ENCODE results near the gene TNRC18. TPM values are rescaled to one million over a fixed set of nuclear protein-coding genes. Genes with fewer than 3 reads are reported as not detected.
A peak's percentile ranks its signal among the peaks of the same experiment; 100 is the strongest.

Gene TNRC18
- polyA plus RNA-seq, 3 donors, result 0.64 to 49.9 (median 0.70) TPM

DNA sequence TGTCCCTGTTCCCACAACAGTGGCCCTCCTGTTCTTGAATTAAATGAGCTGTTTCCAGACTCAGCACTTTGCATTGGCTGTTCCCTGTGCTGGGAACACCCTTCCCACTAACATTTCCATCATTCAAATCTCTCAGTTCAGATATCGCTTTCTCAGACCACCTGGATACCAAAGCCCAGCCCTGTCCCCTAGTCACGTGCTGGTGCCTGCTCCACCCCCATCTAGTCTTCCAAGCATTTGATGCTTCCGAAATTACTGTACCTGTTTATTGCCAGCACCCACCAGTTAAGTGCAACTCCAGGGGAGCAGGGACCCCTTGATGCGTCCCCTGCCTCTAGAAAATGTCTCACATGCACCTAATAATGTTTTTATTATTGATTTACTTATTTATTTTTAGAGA is 143.9 kb downstream of the TNRC18 start:
- WGBS (ENCODE audit: insufficient coverage), result 66% methylated on average over 2 of the region's 4 CpGs
- no peak overlapping the region for H3K4me2 ChIP-seq (replicated peaks; ENCODE audit: extremely low read depth, low read length, poor library complexity, severe bottlenecking)
- DNase-seq, result no peak
- no peaks in the 10 kb centered on the region for H3K79me2 ChIP-seq (ENCODE audit: insufficient read depth, low read length)
- Mint-ChIP-seq H3K27me3 (ENCODE audit: low read depth in 3 of 3) (peaks cover 12 to 48% (median 27%) of the 10 kb centered on the region in 3 donors), H3K4me3 (peak overlapping the region in 1 of 2 donors; percentile 23), H3K9me3 (peaks cover 0 to 6% (median 0%) of the 10 kb centered on the region in 7 donors), H3K4me1 (no peaks in the 10 kb centered on the region), H3K36me3 (peaks cover 0 to 3% of the 10 kb centered on the region in 2 donors), H3K27ac (no peak overlapping the region)
- no peak overlapping the region for H2AFZ ChIP-seq (ENCODE audit: insufficient read depth, low read depth, low read length, poor library complexity, severe bottlenecking)
- H3K36me3 ChIP-seq (replicated peaks in 1 of 2; ENCODE audit: control insufficient read depth in 1 of 2, insufficient read depth in 2 of 2, low read length in 2 of 2), result no peaks in the 10 kb centered on the region
- H3K9ac ChIP-seq (ENCODE audit: insufficient read depth, low read length, poor library complexity, severe bottlenecking), result no peak overlapping the region
- no peak overlapping the region for H3K27ac ChIP-seq (ENCODE audit: low read depth in 1 of 2, low read length in 2 of 2)
- peaks cover 7 to 13% of the 10 kb centered on the region in 2 donors for H3K27me3 ChIP-seq (ENCODE audit: control insufficient read depth in 2 of 2, insufficient read depth in 2 of 2, low read length in 2 of 2)
- no peak overlapping the region for H3K4me3 ChIP-seq (replicated peaks in 1 of 3; ENCODE audit: low read depth in 2 of 3, low read length in 3 of 3)
- intact Hi-C loops (cut with micrococcal nuclease), result no loop called here
- peaks cover 0 to 4% of the 10 kb centered on the region in 2 donors for H3K9me3 ChIP-seq (replicated peaks in 1 of 2; ENCODE audit: control insufficient read depth in 1 of 2, insufficient read depth in 1 of 2, low read length in 2 of 2)
- TF ChIP-seq, protein P1, sequence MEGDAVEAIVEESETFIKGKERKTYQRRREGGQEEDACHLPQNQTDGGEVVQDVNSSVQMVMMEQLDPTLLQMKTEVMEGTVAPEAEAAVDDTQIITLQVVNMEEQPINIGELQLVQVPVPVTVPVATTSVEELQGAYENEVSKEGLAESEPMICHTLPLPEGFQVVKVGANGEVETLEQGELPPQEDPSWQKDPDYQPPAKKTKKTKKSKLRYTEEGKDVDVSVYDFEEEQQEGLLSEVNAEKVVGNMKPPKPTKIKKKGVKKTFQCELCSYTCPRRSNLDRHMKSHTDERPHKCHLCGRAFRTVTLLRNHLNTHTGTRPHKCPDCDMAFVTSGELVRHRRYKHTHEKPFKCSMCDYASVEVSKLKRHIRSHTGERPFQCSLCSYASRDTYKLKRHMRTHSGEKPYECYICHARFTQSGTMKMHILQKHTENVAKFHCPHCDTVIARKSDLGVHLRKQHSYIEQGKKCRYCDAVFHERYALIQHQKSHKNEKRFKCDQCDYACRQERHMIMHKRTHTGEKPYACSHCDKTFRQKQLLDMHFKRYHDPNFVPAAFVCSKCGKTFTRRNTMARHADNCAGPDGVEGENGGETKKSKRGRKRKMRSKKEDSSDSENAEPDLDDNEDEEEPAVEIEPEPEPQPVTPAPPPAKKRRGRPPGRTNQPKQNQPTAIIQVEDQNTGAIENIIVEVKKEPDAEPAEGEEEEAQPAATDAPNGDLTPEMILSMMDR (IDR thresholded peaks at IDR 0.05), result no peak
- peaks cover 5 to 6% of the 10 kb centered on the region in 2 donors for H3K4me1 ChIP-seq (ENCODE audit: control insufficient read depth in 1 of 2, insufficient read depth in 2 of 2, low read length in 2 of 2)
- no peaks in the 10 kb centered on the region for H4K20me1 ChIP-seq (ENCODE audit: insufficient read depth, low read length)

DNA sequence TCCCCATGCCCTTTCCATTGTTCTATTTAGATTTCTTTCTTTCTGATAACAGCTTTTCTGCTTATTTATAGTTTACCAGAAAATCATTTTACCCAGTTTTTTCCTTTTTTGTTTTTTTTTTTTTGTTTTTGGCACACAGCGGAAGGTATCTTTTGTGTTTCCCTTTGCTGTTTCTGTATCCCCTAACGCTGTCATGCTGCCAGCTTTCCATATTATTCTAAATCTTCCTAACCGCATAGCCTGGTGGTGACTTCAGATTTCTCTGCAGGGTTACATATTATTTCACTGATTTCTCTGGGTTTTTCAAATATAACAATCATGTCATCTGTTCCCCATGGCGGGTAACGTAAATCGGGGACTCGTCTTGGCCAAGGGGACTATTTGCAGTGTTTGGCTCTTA is 144.9 kb downstream of the TNRC18 start:
- Mint-ChIP-seq H3K27ac (no peak overlapping the region), H3K27me3 (ENCODE audit: low read depth in 3 of 3) (peaks cover 8 to 38% (median 20%) of the 10 kb centered on the region in 3 donors), H3K9me3 (peaks cover 0 to 4% (median 0%) of the 10 kb centered on the region in 7 donors), H3K4me1 (no peaks in the 10 kb centered on the region), H3K36me3 (no peaks in the 10 kb centered on the region), H3K4me3 (no peak overlapping the region)
- Histone ChIP-seq H3K9me3 (replicated peaks in 1 of 2; ENCODE audit: control insufficient read depth in 1 of 2, insufficient read depth in 1 of 2, low read length in 2 of 2) (peaks cover 0 to 4% of the 10 kb centered on the region in 2 donors), H3K27ac (ENCODE audit: low read depth in 1 of 2, low read length in 2 of 2) (no peak overlapping the region), H3K27me3 (ENCODE audit: control insufficient read depth in 2 of 2, insufficient read depth in 2 of 2, low read length in 2 of 2) (peaks cover 4 to 5% of the 10 kb centered on the region in 2 donors), H4K20me1 (ENCODE audit: insufficient read depth, low read length) (no peaks in the 10 kb centered on the region), H3K79me2 (ENCODE audit: insufficient read depth, low read length) (no peaks in the 10 kb centered on the region), H2AFZ (ENCODE audit: insufficient read depth, low read depth, low read length, poor library complexity, severe bottlenecking) (no peak overlapping the region), H3K36me3 (replicated peaks in 1 of 2; ENCODE audit: control insufficient read depth in 1 of 2, insufficient read depth in 2 of 2, low read length in 2 of 2) (no peaks in the 10 kb centered on the region), H3K9ac (ENCODE audit: insufficient read depth, low read length, poor library complexity, severe bottlenecking) (no peak overlapping the region), H3K4me1 (ENCODE audit: control insufficient read depth in 1 of 2, insufficient read depth in 2 of 2, low read length in 2 of 2) (peaks cover 5 to 6% of the 10 kb centered on the region in 2 donors), H3K4me3 (replicated peaks in 1 of 3; ENCODE audit: low read depth in 2 of 3, low read length in 3 of 3) (no peak overlapping the region), H3K4me2 (replicated peaks; ENCODE audit: extremely low read depth, low read length, poor library complexity, severe bottlenecking) (no peak overlapping the region)
- WGBS (ENCODE audit: insufficient coverage), result 84% methylated on average over 3 of the region's 7 CpGs
- TF ChIP-seq, protein P1 (IDR thresholded peaks at IDR 0.05), result no peak
- DNase-seq, result no peak
- intact Hi-C loops (cut with micrococcal nuclease), result no loop called here

All from CD14-positive monocyte (primary cell).